Measurements from ENCODE around the gene LRP1. TPM values are rescaled to one million over a fixed set of nuclear protein-coding genes. Genes with fewer than 3 reads are reported as not detected.

The LRP1 gene
- total and polyA plus RNA-seq, 2 of the 4 experiments (the other 2 are of a cell fraction) = 73.1 to 142 TPM

DNA sequence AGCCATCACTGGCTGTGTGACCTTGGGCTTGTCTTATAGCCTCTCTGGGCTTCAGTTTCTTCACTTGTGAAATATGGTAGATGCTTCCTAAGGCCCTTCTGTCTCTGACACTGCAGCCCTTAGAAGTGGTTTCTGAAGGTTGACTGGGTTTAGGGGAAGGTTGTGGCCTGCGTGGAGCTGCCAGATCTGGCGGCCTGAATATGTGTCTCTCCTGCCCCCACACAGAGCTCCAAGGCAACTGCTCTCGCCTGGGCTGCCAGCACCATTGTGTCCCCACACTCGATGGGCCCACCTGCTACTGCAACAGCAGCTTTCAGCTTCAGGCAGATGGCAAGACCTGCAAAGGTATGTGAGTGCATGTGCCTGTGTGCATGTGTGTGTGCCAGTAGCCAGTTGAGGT lies 15.2 kb downstream of the LRP1 start:
- dilution Hi-C loops (cut with HindIII; ENCODE audit: low sequenced_read_pairs, unreplicated experiment) (no loop called here), intact Hi-C loops (cut with micrococcal nuclease) (no loop called here), in situ Hi-C loops (cut with MboI; ENCODE audit: low sequenced_read_pairs) (no loop called here)
- Histone ChIP-seq H3K56ac (ENCODE audit: extremely low read depth, insufficient read depth, low read length) (no peak overlapping the region), H3K9me3 (ENCODE audit: control insufficient read depth, insufficient read depth, low read length) (no peaks in the 10 kb centered on the region), H3K79me1 (ENCODE audit: low read depth in 1 of 2, low read length in 2 of 2) (peaks cover 55 to 96% of the 10 kb centered on the region in 2 experiments), H3K36me3 (ENCODE audit: control insufficient read depth, insufficient read depth, low read length) (peaks cover 86% of the 10 kb centered on the region), H3K4me2 (ENCODE audit: low read depth, low read length) (no peak overlapping the region), H2BK20ac (ENCODE audit: low read depth, low read length) (no peak overlapping the region), H2BK5ac (ENCODE audit: low read depth, low read length, poor library complexity, severe bottlenecking) (no peak overlapping the region), H3K4me3 (ENCODE audit: insufficient read depth, low read depth, low read length) (no peak overlapping the region), H3K9ac (ENCODE audit: low read depth, low read length) (no peak overlapping the region), H2AK9ac (replicated peaks; ENCODE audit: low read depth, low read length, poor library complexity) (peak overlapping the region; percentile 11), H4K91ac (ENCODE audit: insufficient read depth, low read depth, low read length) (no peak overlapping the region), H3K9me1 (ENCODE audit: insufficient read depth, low read length) (peaks cover 35% of the 10 kb centered on the region), H2AK5ac (ENCODE audit: low read depth, low read length) (peak overlapping the region; percentile 14; the same call in 1 of the 2 replicates), H3K4me1 (ENCODE audit: control insufficient read depth, insufficient read depth, low read length) (peaks cover 48% of the 10 kb centered on the region), H3K27ac (ENCODE audit: insufficient read depth, low read length) (peak overlapping the region; percentile 27; the same call in 1 of the 2 replicates), H2BK120ac (ENCODE audit: low read depth, low read length) (no peak overlapping the region), H3K18ac (ENCODE audit: low read depth, low read length) (no peak overlapping the region), H3K4ac (ENCODE audit: low read depth, low read length) (no peak overlapping the region), H4K20me1 (ENCODE audit: insufficient read depth, low read length) (peaks cover 89% of the 10 kb centered on the region), H4K5ac (ENCODE audit: low read depth, low read length) (no peak overlapping the region), H4K8ac (ENCODE audit: low read depth in 2 of 2, low read length in 2 of 2) (no peak overlapping the region), H3K27me3 (ENCODE audit: control insufficient read depth, insufficient read depth, low read length) (no peaks in the 10 kb centered on the region), H2BK15ac (ENCODE audit: low read depth, low read length) (no peak overlapping the region), H2AFZ (replicated peaks; ENCODE audit: low read length, poor library complexity) (no peak overlapping the region), H3K23ac (ENCODE audit: low read depth, low read length) (no peak overlapping the region), H3K14ac (replicated peaks; ENCODE audit: low read depth, low read length) (no peak overlapping the region)
- WGBS, 2 experiments (ENCODE audit: extremely low coverage in 2 of 2, insufficient read length in 1 of 2) = 100% methylated on average over 1 of the region's 4 CpGs; no CpG with 5 or more reads in 1 of the 2 experiments
- TF ChIP-seq RFX5 (IDR thresholded peaks at IDR 0.05; ENCODE audit: low read depth, low read length) (no peak), FOS (IDR thresholded peaks at IDR 0.05; ENCODE audit: low read depth, low read length) (no peak), ELK1 (IDR thresholded peaks at IDR 0.05; ENCODE audit: borderline replicate concordance, low read depth, low read length) (no peak), SMC3 (IDR thresholded peaks at IDR 0.05; ENCODE audit: low read depth, low read length) (no peak), MXI1 (IDR thresholded peaks at IDR 0.05; ENCODE audit: borderline replicate concordance, low read depth, low read length) (no peak), CHD1 (IDR thresholded peaks at IDR 0.05; ENCODE audit: low read depth, low read length) (no peak), RAD21 (IDR thresholded peaks at IDR 0.05; ENCODE audit: low read length) (no peak), POLR2A (IDR thresholded peaks at IDR 0.05; ENCODE audit: low read depth, low read length) (no peak), BHLHE40 (IDR thresholded peaks at IDR 0.05; ENCODE audit: low read depth, low read length) (no peak), MAFK (IDR thresholded peaks at IDR 0.05; ENCODE audit: low read depth, low read length) (no peak), MAZ (IDR thresholded peaks at IDR 0.05; ENCODE audit: borderline replicate concordance, low read depth, low read length) (no peak)
- POLR2A ChIA-PET (ENCODE audit: unreplicated experiment) = no interaction called here
- no peak for ATAC-seq (ENCODE audit: low read depth)
- no peak for DNase-seq
- CTCF ChIA-PET = no interaction called here
- no TSS peak for BruUV-seq (replicated peaks)

Data from IMR-90 (cell line).